Cardiac septum (tissue), 1 donor: ENCODE measurements around the gene RGS17. TPM values are rescaled to one million over a fixed set of nuclear protein-coding genes. Genes with fewer than 3 reads are reported as not detected.

Experiments
- DNase-seq: peaks from one replicate; pipeline ENCODE4 v3.0.0-alpha.2; 2020; ENCODE audit warnings: low spot score
- intact Hi-C: fragments of 100-400 bp; cut with DNase I; formaldehyde crosslinking; loops from one replicate; pipeline ENCODE4 v1.14.0; 2022
- total RNA-seq: library from RNA; stranded (reverse); fragmentation: NEBNext Ultra II Directional; extraction: Animal tissue kit (Norgen Biotek cat#: 25700); gene quantifications from one replicate; pipeline ENCODE4 v1.2.1, GENCODE V29; 2021
- donor health status: DM: no; HTN: no; CAD: no.

Gene RGS17
- total RNA-seq, 1 donor from 2014 or later = 0.43 TPM

DNA sequence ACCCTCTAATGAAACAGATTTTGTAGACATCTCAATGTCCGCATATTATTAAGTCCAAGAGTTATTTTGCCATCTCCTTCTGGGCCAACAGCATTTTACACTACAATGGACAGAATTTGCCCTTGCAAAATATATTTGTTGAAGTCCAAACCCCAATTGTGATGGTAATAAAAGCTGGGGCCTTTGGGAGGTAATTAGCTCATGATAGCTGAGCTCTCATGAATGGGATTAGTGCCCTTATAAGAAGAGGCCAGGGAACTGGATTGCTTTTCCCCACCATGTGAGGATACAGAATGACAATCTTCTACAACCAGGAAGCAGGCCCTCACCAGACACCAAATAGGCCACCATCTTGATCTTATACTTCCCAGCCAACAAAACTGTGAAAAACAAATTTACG, 83.7 kb downstream of the RGS17 start:
- intact Hi-C loops = no loop called here

DNA sequence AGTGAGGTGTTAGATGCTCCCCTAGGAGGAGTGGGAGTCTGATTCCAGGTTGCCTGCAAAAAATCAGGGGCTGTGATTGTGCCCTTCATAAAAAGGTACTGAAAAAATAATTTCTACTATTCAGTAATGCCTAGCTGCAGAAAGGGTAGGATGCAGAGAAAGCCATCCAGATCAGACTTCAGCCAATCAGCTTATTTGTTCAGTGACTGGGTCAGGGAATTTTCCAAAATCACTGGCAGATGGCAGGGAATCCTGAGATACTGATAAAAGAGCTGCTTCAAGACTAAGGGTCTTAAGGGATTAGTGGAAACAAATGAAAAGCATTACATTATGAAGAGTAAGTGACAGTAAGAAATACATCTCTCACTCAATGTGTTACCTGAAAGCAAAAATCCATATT, 85.8 kb downstream of the RGS17 start:
- no peak for DNase-seq
- intact Hi-C loops = no loop called here

More for the DNA sequence above, 83.7 kb downstream of the RGS17 start:
- DNase-seq = no peak

DNA sequence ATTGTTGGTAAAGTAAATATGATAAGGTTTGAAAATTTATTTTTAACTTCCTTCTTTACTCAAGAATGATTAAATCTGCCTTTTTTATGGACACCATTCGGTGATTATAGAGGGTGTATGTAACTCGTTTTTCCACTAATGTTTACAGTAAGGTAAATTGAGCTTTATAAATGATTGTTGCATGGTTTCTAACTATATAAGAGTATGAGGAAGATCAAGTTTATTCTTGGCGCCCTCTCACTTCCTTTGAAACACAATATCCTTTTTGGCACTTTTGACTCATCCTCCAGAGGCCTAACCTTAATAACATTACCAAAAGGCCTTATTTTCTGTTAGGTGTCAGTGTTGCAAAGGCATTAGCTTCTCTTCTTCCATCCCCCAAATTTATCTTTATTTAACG, 86.8 kb downstream of the RGS17 start:
- intact Hi-C loops = no loop called here
- no peak for DNase-seq

DNA sequence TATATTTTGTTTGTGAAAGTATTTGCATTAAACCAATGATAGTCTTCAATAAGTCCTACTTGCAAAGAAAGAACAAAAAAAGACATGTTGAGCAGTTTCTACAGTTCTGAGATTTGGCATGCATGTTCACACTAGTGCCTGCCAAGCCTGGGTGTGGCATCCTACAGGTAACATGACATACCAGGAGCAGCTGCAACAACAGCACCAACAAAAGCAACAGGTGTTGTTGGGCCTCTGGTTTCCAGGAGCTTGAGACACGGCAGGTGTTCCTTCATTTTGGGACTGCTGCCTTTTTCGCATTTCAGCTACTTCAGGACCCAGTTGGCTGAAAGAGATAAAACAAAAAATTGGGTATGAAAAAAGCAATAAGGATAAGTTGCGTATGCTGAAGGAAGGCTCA, 87.4 kb downstream of the RGS17 start:
- intact Hi-C loops = no loop called here
- no peak for DNase-seq

DNA sequence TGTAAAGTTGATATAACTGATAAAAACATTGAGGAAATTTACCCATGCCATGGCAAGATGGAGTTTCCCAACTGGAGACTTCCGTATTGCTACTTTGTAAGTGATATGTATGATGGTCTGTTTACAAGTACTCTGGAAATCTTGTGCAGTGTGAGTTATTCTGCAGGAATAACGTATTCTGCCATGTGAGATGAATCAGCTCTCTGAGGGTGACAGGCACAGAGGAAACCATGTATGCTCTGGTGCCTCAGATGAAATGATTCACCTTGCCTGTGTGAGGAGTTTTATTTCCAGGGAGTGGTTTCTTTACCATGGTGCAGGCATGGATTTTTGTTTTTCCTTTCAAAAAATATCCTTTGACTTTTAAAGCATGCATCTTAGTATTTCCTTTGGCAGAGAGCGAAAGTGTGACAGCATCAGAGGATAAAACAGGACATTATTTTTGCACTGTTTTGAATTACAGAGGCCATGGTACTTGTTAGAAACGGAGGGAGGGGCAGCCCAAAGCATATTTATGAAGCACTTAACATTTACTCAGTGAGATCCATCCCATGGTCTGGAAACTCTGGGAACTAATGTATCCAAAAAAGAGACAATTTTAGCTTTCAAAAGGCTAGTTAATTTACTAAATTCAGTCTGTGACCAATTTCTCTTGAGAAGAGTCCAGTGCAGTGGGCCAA, 92.6 kb downstream of the RGS17 start:
- intact Hi-C loops = loop anchor here (10.0 kb wide), 2 partner anchors 176 to 476 kb away; no protein-coding TSS in a partner anchor
- DNase-seq = no peak

GRCh38 chr6:153034139-153034538, 96.9 kb downstream of the RGS17 start:
- no peak for DNase-seq
- intact Hi-C loops = loop anchor here (10.0 kb wide), 2 partner anchors 181 to 481 kb away; no protein-coding TSS in a partner anchor

- no peak for DNase-seq
Observed at GRCh38 chr6:153032255-153032882, 98.7 kb downstream of the RGS17 start.

GRCh38 chr6:153031335-153031955, 99.6 kb downstream of the RGS17 start:
- intact Hi-C loops = loop anchor here (10.0 kb wide), 2 partner anchors 183 to 483 kb away; no protein-coding TSS in a partner anchor

More at GRCh38 chr6:153032255-153032882, 98.7 kb downstream of the RGS17 start:
- intact Hi-C loops = loop anchor here (10.0 kb wide), 2 partner anchors 182 to 482 kb away; no protein-coding TSS in a partner anchor

DNA sequence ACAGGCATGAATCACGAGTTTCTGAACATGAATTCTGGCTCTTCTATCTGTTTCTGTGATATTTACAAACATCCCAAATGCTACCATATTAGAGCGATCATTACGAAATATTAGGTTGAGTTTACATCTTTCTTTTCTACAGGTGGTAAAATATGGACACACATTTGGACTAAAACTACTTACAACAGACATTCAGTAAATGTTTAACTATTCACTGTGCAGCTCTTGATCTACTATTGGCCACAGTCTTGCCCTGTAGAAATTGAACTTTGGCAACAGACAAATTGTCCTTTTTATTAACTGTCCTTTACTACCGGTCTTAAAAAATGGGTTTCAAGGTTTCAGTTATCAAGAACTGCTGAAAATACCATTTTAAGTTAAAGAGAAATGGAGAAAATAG, 102.1 kb downstream of the RGS17 start:
- DNase-seq = no peak
- intact Hi-C loops = no loop called here

More at GRCh38 chr6:153031335-153031955, 99.6 kb downstream of the RGS17 start:
- DNase-seq = no peak

DNA sequence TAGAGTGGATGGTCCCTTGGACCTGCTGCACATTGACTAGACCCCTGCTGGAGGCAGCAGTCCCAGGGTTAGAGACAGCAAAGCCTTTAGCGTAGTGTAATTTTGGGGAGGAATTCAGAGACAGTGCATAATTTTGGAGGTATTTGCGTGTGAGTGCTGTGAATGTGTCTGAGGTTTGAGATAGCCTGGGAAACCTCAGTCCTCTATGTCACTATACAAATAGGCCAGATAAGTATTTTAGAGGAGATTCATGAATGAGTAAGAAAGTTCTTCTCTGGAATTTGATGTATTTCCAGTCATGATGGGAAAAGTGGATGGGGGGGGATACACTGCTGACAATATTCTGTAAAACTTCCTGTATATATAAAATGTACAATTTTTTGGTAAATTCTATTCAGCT, 102.8 kb downstream of the RGS17 start:
- DNase-seq = no peak
- intact Hi-C loops = no loop called here

DNA sequence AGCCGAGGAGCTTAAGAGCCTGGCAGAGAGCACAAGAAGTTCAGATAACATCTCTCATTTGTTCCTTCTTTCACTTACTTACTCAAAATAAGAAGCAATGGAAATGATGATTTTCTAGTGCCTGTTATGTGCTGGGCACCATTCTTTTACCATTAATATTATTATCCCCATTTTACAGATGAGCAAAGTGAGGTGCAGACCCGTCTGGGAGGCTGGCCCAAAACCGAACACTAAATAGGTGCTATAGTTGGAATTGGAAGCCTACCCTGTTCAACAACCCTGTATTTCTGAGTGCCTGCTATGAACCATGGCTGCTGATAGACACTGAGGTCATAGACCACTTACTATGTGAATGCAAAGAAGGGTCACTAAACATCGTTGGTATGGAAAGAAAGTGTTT, 103.6 kb downstream of the RGS17 start:
- no peak for DNase-seq
- intact Hi-C loops = no loop called here

DNA sequence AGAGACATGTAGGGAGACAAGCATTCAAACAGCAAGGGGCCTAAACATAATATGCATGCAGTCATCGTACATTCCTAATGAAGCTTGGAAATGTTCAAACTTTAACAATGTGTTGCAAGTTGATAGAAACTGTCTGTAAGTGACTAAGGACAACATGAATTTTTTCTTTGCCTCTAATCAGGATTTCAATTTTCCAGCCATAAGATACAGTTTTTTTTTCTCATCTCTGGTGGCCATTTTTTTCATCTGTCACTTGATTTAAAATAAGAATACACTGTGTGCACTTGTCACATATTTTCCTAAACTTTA, 106.4 kb downstream of the RGS17 start:
- intact Hi-C loops = loop anchor here (5.0 kb wide), 1 partner anchor 157 kb away; no protein-coding TSS in a partner anchor

GRCh38 chr6:153023977-153024708, 106.9 kb downstream of the RGS17 start:
- intact Hi-C loops = loop anchor here (5.0 kb wide), 1 partner anchor 157 kb away; no protein-coding TSS in a partner anchor
- DNase-seq = no peak

More for the DNA sequence above, 106.4 kb downstream of the RGS17 start:
- DNase-seq = no peak

DNA sequence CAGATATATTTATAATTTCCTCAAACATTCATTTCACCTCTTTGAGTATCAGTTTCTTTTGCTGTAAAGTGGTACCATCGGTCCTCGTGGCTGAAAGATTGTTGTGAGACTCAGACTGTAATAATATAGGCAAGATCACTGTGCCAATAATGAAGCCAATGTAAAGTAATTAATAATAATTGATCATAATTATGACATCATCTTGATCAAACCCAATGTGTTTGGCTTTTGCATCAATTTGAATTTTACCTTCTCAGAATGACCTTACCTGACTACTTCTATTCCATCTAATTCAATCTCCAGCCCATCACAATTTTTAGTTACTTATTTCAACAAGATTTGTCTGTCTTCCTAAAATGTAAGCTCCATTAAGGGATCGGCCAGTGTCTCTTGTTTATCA, 112.7 kb downstream of the RGS17 start:
- intact Hi-C loops = no loop called here
- DNase-seq = no peak

- no peak for DNase-seq
Observed at GRCh38 chr6:153016846-153017245, 114.2 kb downstream of the RGS17 start.

GRCh38 chr6:153015094-153015640, 115.9 kb downstream of the RGS17 start:
- intact Hi-C loops = no loop called here
- no peak for DNase-seq

More at GRCh38 chr6:153016846-153017245, 114.2 kb downstream of the RGS17 start:
- intact Hi-C loops = no loop called here

DNA sequence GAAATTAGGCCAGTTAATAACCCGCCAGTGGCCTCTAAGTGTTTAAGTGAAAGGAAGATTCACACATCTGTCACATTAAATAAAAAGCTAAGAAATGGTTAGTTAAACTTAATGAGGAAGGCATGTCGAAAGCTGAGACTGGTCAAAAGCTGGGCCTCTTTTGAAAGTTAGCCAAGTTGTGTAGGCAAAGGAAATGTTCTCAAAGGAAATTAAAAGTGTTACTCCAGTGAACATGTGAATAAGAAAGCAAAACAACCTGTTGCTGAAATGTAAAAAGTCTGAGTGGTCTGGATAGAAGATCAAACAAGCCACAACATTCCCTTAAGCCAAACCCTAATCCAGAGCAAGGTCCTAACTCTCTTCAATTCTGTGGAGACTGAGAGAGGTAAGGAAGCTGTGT, 117.6 kb downstream of the RGS17 start:
- intact Hi-C loops = no loop called here
- DNase-seq = no peak

DNA sequence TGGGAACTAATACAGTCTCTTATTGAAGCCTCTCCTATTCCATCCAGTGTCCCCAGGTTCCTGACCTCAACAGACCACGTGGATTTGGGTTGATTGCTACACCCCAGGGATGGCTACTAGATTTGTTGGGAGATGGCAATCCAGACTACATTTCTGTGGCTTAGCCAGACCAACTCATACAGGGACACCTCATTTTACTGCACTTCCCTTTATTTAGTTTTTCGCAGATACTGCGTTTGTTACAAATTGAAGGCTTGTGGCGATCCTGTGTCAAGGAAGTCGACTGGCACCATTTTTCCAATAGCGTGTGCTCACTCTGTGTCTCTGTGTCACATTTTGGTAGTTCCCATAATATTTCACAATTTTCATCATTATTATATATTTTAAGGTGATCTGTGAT, 118.2 kb downstream of the RGS17 start:
- intact Hi-C loops = no loop called here

GRCh38 chr6:153003366-153003690, 127.8 kb downstream of the RGS17 start:
- intact Hi-C loops = loop anchor here (2.0 kb wide), 1 partner anchor 21 kb away; the partner anchor contains the start of gene FBXO5
- no peak for DNase-seq

More for the DNA sequence above, 118.2 kb downstream of the RGS17 start:
- DNase-seq = no peak
